Vagina (tissue), 2 donors: ENCODE measurements around the gene LTA4H.

Experiments
- CTCF ChIP-seq, 3 experiments: fragments of 450-650 bp in 2 of 3; fragments of 200-600 bp in 1 of 3; sonication (generic) in 1 of 3; IDR thresholded peaks; one replicate each; pipeline ENCODE4 v1.5.1; 2017 to 2019; ENCODE audit warnings: antibody characterized with exemption in 3 of 3, mild to moderate bottlenecking in 2 of 3, moderate library complexity in 2 of 3
- POLR2A ChIP-seq, 2 donors: fragments of 450-650 bp; IDR thresholded peaks; one replicate each; pipeline ENCODE4 v1.6.1; 2017; ENCODE audit warnings: antibody characterized with exemption in 2 of 2, mild to moderate bottlenecking in 2 of 2, moderate library complexity in 2 of 2
- POLR2AphosphoS5 ChIP-seq, 2 donors: sonication (generic); formaldehyde crosslinking; IDR thresholded peaks; one replicate each; pipeline ENCODE4 v1.9.0; 2017; ENCODE audit warnings: antibody characterized with exemption in 2 of 2, mild to moderate bottlenecking in 2 of 2, low read depth in 1 of 2; ENCODE audit not compliant: insufficient read depth in 1 of 2

- TF ChIP-seq CTCF (IDR thresholded peaks at IDR 0.05) (no peak), POLR2AphosphoS5 (IDR thresholded peaks at IDR 0.05; ENCODE audit: insufficient read depth in 1 of 2, low read depth in 1 of 2) (no peak), POLR2A (IDR thresholded peaks at IDR 0.05) (no peak)
Measured at GRCh38 chr12:95953000-95953399, 82.4 kb downstream of the LTA4H start.
